ENCODE results near the gene METTL1.
"Not testable (repeated sequence)": the region's sequence is repeated elsewhere in the genome, so short reads cannot be mapped to it uniquely, and the experiment has no call there.

METTL1 gene

GRCh38 chr12:57724003-57724935 is 47.6 kb downstream of the METTL1 start:
- DNase-seq (ENCODE audit: low spot score), result no peak

- DNase-seq (ENCODE audit: low spot score), result no peak
These were observed 48.3 kb downstream of the METTL1 start for GRCh38 chr12:57723630-57723962.

GRCh38 chr12:57722716-57723629 is 48.9 kb downstream of the METTL1 start:
- DNase-seq (ENCODE audit: low spot score), result no peak

GRCh38 chr12:57721846-57722608 is 49.9 kb downstream of the METTL1 start:
- not testable (repeated sequence) for DNase-seq (ENCODE audit: low spot score)

- DNase-seq (ENCODE audit: low spot score), result no peak
These were observed 51.0 kb downstream of the METTL1 start for GRCh38 chr12:57720606-57721595.

GRCh38 chr12:57719777-57720605 is 51.9 kb downstream of the METTL1 start:
- no peak for DNase-seq (ENCODE audit: low spot score)

GRCh38 chr12:57718641-57719528 is 53.0 kb downstream of the METTL1 start:
- DNase-seq (ENCODE audit: low spot score), result no peak
